Gastrocnemius medialis (tissue), 4 donors: Measurements from ENCODE around the gene EAF1.

Experiments used
- POLR2A ChIP-seq, 2 donors: fragments of 450-650 bp; IDR thresholded peaks; one replicate each; pipeline ENCODE4 v1.6.1; 2017; ENCODE audit warnings: antibody characterized with exemption in 2 of 2, mild to moderate bottlenecking in 2 of 2, moderate library complexity in 2 of 2
- TF ChIP-seq, protein P1 (sequence below), 5 experiments: fragments of 450-650 bp in 3 of 5; fragments of 200-600 bp in 2 of 5; sonication (generic) in 2 of 5; IDR thresholded peaks in 4 of 5; conservative IDR thresholded peaks in 1 of 5; 1 replicate in 4 of 5; 2 replicates in 1 of 5; pipeline ENCODE4 v1.5.1; 2016 to 2019; ENCODE audit warnings: antibody characterized with exemption in 5 of 5, mild to moderate bottlenecking in 3 of 5, moderate library complexity in 3 of 5

DNA sequence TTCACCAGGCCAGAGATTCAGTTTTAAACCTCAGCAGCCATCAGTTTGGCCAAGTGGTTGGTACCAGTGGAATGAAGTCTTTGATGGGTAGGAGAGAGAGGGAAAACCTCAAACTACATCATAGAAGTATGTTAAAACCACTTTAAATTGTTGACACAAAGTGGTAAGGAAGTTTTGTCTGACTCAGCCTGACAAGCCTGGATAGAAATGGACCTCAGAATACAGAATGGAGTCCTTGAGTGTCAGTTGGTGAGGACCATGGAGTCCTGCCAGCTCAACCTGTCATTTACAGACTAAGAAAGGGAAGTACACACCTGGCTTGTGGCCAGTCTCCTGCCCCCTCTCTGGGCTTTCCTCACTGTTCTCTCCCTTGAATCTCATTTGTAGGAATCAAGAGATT is 12.1 kb downstream of the EAF1 start:
- TF ChIP-seq, protein P1, sequence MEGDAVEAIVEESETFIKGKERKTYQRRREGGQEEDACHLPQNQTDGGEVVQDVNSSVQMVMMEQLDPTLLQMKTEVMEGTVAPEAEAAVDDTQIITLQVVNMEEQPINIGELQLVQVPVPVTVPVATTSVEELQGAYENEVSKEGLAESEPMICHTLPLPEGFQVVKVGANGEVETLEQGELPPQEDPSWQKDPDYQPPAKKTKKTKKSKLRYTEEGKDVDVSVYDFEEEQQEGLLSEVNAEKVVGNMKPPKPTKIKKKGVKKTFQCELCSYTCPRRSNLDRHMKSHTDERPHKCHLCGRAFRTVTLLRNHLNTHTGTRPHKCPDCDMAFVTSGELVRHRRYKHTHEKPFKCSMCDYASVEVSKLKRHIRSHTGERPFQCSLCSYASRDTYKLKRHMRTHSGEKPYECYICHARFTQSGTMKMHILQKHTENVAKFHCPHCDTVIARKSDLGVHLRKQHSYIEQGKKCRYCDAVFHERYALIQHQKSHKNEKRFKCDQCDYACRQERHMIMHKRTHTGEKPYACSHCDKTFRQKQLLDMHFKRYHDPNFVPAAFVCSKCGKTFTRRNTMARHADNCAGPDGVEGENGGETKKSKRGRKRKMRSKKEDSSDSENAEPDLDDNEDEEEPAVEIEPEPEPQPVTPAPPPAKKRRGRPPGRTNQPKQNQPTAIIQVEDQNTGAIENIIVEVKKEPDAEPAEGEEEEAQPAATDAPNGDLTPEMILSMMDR (IDR thresholded peaks at IDR 0.05 in 4 of 5, conservative IDR thresholded peaks at IDR 0.05 in 1 of 5): no peak
- no peak for TF ChIP-seq POLR2A (IDR thresholded peaks at IDR 0.05)
